GM21390 (cell line): ENCODE data around the gene TBK1.

ENCODE experiments used
- ATAC-seq: cut with Tn5 transposase; IDR thresholded peaks from one replicate; pipeline ENCODE4 v1.9.1; 2021; ENCODE audit not compliant: unreplicated experiment

Gene TBK1

GRCh38 chr12:64451687-64452558 lies at the start of gene TBK1:
Gene TBK1 (plus strand): TSS chr12:64452120. CDS start chr12:64455871, 3,751 bp downstream.
- peak; percentile 88 for ATAC-seq

DNA sequence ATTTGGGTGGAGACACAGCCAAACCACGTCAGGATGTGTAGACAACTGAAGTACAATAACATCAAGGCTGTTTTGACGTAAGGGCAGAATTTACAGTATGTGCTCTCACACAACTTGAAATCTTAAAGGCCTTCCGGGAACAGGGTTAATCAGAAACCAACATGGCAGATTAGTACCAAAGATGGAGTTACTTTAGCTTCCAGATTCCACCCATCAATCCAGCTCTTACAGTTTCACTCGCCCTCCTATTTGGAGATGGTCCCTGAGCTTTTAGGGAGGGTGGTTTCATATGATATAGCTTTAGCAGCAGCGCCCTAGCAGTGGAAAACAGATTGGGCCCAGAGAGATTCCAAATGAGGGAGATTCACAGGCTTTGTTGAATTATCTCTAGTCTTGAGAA lies 49.7 kb upstream of the TBK1 start:
- ATAC-seq, result no peak

DNA sequence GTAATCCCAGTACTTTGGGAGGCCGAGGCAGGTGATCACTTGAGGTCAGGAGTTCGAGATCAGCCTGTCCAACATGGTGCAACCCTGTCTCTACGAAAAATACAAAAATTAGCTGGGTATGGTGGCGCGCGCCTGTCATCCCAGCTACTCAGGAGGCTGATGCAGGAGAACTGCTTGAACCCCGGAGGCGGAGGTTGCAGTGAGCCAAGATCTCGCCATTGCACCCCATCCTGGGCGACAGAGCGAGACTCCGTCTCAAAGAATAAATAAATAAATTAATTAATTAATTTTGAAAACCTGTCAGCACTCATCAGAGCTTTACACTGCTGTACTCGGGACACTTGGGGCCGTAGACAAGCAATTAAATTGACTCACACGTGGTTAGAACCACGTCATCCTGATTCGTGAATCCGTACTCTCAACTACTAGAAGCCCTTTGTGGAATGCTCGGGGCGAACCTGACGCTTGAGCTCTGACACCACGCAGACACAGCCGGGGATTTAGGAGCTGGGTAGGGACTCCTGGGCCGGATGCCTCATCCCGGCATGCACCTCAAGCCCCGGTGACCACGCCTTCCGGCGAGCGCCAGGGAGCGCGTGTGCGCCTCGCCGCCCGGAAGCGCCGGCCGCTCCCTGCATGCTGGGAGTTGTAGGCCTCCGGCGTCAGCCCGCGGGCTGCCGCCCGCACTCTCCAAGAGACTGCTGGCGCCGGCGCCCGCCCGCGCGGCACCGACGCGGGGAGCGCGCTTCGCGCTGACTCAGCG lies 48.0 kb upstream of the TBK1 start, which contains the start of gene XPOT:
TSS of gene XPOT (plus strand) at position 686 of the 763 bp plus-strand sequence. CDS start 5,644 bp downstream, outside the sequence.
- ATAC-seq, result peak; percentile 97

DNA sequence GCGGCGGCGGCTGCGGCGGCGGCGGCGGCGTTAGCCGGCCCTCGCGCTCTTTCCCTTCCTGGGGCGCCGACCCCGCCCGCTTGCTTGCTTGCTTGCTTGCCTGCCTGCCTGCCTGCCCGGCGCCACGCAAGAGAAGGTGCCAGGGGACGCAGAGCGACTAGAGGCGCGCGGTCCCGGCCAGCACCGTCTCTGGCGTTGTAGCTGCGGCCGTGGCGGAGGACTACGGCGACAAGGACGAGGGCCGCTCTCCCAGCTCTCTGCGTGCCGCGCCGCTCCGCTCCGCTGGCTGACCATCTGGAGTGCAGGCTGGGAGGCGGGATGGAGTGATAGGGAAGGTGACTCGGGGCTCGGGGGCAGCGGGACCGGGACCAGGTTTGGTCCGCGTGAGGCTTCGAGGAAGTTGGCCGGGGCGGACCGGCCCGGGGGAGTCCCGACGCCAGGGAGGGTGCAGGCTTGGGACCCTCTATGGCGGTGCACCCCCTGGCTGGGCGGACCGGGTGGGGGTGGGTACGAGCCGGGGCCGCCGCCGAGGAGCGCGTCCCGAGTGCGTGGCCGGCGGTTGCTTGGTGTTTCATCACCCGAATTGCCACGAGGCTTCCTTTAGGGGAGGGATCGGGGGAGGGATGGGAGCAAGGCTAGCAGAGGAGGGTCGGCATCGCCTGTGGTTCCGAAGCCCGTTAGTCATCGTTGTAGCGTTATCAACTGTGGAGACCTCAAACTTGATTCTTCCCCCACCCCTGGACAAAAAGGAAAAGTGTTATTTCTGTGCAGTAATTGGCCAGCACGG lies 47.3 kb upstream of the TBK1 start:
- ATAC-seq, result peak; percentile 25

DNA sequence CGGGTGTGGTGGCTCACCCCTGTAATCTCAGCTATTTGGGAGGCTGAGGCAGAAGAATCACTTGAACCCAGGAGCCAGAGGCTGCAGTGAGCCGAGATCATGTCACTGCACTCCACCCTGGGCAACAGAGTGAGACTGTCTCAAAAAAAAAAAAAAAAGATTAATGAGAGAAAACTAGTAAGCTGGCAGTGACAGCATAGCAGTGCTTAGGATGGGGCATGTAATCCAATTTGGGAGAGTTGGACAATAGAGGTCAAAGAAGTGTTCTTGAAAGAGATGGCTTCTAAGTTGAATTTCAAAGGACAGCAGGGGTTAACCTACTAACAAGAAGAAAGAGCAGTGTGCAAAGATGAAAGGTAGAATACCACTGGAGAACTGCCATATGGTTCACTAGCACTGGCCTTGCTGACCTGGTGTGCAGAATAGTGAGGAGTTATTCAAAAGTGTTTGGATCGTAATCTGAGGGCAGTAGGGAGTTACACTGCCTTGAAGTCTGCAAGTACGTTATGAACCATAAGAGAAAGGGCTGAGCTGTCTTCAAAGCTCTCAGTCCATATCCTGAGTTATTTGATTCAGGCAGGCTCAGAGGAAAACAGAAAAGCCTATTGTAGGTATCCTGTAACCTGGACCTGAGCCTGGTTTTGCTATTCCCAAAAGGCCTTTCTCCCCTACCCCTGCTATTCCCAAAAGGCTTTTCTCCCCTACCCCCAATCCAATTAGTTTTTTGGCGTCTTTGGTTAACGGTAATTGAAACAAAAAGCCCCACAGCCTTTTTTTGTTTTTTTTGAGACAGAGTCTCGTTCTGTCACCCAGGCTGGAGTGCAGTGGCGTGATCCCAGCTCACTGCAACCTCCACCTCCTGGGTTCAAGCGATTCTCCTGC lies 44.3 kb upstream of the TBK1 start:
- no peak for ATAC-seq

DNA sequence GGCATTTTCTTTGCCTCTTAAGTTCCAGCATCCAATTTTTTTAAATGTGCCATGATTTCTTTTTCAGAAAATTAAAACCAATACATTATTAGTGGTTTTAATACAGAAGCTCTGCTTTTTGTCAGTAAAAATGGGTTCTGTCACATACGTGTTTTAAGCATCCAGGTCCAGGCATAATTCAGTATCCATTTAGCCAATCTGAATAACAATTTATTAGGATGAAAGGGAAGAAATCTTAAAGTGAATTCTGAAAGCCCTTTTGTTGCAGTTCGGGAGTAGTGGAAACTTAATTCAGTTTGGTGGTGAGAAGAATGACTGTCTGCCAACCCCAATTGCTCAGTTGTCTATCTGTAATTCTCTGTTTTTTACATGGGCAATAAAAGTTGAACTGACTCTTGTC lies 40.5 kb upstream of the TBK1 start:
- ATAC-seq, result no peak

DNA sequence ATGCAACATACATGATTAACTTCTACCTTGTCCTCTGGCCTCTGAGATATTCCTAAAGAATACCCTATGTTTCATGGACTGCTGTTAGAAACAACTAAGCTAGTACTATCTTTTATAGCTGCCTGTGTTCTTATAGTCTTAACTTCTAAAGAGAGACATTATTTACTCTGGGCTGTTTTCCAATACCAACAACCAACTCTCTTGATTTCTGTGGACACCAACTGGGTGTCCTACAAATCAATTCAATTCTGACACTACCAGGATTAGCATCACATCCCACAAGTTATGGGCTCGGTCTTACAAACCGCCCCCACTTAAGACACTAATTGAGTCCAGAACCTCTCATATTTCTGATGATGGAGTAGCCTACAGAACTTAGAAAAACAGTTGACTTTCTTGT lies 39.5 kb upstream of the TBK1 start:
- no peak for ATAC-seq

DNA sequence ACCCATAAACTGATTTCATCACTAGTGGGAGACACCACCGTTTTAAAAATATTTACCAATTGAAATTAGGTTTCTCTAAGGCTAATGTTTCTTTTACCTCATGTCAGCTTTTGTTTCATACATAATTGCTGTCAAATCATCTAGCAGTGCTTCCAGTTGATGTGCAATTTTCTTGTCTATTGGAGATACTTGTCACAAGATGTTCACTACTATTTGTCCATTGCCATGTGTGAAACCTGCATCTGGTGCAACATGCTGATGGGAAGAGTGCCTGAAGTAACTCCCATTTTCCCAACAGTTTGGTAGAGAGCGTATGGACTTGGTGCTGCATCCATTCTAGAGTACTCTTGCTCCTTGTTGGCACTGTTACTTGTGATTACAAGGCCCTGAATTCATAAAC lies 38.0 kb upstream of the TBK1 start:
- no peak for ATAC-seq

- ATAC-seq, result no peak
Measured at GRCh38 chr12:64418209-64418608, 33.7 kb upstream of the TBK1 start.

GRCh38 chr12:64419696-64420095 lies 32.2 kb upstream of the TBK1 start:
- no peak for ATAC-seq

DNA sequence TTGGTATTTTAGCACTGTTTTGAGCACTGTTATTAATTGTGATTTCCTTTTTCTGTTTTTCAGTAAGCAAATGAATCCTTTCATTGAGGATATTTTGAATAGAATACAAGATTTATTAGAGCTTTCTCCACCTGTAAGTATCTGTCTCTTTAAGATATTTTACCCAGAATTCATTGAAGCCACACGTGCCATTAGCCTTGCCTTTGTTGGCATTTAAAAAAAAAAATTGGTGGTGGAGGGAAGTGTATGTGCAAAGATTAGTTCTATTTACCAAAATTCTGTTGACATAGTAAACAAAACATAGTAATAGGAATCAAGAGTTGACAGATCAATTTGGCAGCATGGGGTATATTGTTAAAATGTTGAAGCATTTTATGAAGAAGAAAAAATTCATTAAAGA lies 23.9 kb upstream of the TBK1 start:
- no peak for ATAC-seq

- no peak for ATAC-seq
Measured at GRCh38 chr12:64428956-64429355, 23.0 kb upstream of the TBK1 start.

DNA sequence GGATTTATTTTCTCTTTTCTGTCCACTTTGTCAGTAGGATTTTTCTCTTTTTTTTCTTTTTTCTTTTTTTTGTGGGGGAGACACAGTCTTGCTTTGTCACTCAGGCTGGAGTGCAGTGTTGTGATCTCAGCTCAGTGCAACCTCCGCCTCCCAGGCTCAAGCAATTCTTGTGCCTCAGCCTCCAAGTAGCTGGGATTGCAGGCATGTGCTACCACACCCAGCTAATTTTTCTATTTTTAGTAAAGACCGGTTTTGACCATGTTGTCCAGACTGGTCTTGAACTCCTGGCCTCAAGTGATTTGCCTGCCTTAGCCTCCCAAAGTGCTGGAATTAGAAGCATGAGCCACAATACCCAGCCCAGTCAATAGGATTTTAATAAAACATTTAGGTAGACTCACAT lies 21.0 kb upstream of the TBK1 start:
- no peak for ATAC-seq

- no peak for ATAC-seq
Measured at GRCh38 chr12:64431791-64432190, 20.1 kb upstream of the TBK1 start.

DNA sequence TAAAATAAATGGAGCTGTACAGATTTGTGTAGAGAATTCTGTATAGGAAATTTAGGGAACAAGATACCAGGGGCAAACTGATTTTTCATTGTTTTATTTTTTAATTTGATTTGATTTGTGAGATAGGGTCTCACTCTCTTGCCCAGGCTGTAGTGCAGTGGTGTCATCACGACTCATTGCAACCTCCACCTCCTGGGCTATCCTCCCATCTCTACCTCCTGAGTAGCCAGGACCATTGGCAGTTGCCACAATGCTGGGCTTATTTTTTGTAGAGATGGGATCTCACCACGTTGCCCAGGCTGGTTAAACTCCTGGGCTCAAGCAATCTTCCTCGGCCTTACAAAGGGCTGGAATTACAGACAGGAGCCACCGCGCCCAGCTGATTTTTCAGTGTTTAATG lies 18.0 kb upstream of the TBK1 start:
- no peak for ATAC-seq

GRCh38 chr12:64440100-64440499 lies 11.8 kb upstream of the TBK1 start:
- no peak for ATAC-seq

GRCh38 chr12:64445490-64445889 lies 6.4 kb upstream of the TBK1 start:
- ATAC-seq, result no peak

- no peak for ATAC-seq
Measured at GRCh38 chr12:64446295-64446694, 5.6 kb upstream of the TBK1 start.

DNA sequence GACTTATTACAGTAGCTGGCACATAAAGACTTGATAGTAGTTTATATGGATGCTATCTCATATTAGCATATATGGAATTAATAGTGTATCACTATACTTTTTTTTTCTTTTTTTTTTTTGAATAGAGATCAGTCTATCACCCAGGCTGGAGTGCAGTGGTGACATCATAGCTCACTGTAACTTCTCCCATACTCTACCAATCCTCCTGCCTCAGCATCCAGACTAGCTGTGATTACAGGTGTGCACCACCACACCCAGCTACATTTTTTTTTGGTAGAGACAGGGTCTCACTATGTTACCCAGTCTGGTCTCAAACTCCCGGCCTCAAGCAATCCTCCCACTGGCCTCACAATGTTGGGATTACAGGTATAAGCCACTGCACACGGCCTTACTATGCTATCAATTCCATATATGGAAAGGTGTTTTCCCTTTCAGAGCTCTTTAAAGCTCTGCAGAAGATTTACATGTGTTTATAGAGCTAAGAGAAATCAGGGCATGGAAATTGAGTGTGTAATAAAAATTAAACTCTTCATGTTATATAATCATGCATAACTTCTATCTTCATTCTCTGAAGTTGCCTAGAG lies 1.8 kb upstream of the TBK1 start:
- ATAC-seq, result no peak
